ENCODE data around the gene ASL. TPM values are rescaled to one million over a fixed set of nuclear protein-coding genes. Genes with fewer than 3 reads are reported as not detected.
"Not testable (repeated sequence)": the region's sequence is repeated elsewhere in the genome, so short reads cannot be mapped to it uniquely, and the experiment has no call there.

The ASL gene
- total RNA-seq, 1 experiment from 2014 or later, result 56.5 TPM

GRCh38 chr7:66047426-66047825 is 28.2 kb upstream of the ASL start:
- intact Hi-C loops (cut with micrococcal nuclease), result no loop called here
- peak; percentile 93 for DNase-seq (ENCODE audit: unreplicated experiment)
- peaks cover 13% of the 10 kb centered on the region for H3K4me1 Mint-ChIP-seq (ENCODE audit: insufficient read depth, unreplicated experiment)
- H3K36me3 Mint-ChIP-seq (ENCODE audit: insufficient read depth, unreplicated experiment), result no peaks in the 10 kb centered on the region
- ChIA-PET POLR2A (interaction anchor here (0.8 to 2.2 kb wide), 8 partner anchors 11 to 297 kb away, joined by 3 to 10 read pairs (median 4); partner anchors contain the start of genes ASL and CRCP), CTCF (interaction anchor here (0.6 to 3.3 kb wide), 5 partner anchors 11 to 56 kb away, joined by 3 to 15 read pairs (median 5); no protein-coding TSS in a partner anchor)
- no peaks in the 10 kb centered on the region for H3K9me3 Mint-ChIP-seq (ENCODE audit: unreplicated experiment)
- no peaks in the 10 kb centered on the region for H3K27me3 Mint-ChIP-seq (ENCODE audit: insufficient read depth, unreplicated experiment)
- H3K4me3 Mint-ChIP-seq (ENCODE audit: unreplicated experiment), result no peak overlapping the region
- peak overlapping the region; percentile 73 for H3K27ac Mint-ChIP-seq (ENCODE audit: low read depth, unreplicated experiment)
- TF ChIP-seq CTCF (IDR thresholded peaks at IDR 0.05; ENCODE audit: unreplicated experiment), result no peak
- no TSS peak for BruUV-seq (replicated peaks)

GRCh38 chr7:66049886-66050285 is 25.7 kb upstream of the ASL start:
- H3K4me3 Mint-ChIP-seq (ENCODE audit: unreplicated experiment); H3K27ac Mint-ChIP-seq (ENCODE audit: low read depth, unreplicated experiment); H3K9me3 Mint-ChIP-seq (ENCODE audit: unreplicated experiment); H3K27me3 Mint-ChIP-seq (ENCODE audit: insufficient read depth, unreplicated experiment); H3K36me3 Mint-ChIP-seq (ENCODE audit: insufficient read depth, unreplicated experiment); BruUV-seq (replicated peaks); DNase-seq (ENCODE audit: unreplicated experiment); intact Hi-C loops (cut with micrococcal nuclease): not testable (repeated sequence)
- ChIA-PET POLR2A (interaction anchor here (0.6 to 0.7 kb wide), 4 partner anchors 27 to 1384 kb away, joined by 3 read pairs; no protein-coding TSS in a partner anchor), CTCF (interaction anchor here (0.6 to 1.2 kb wide), 6 partner anchors 15 to 97 kb away, joined by 3 to 8 read pairs (median 4); no protein-coding TSS in a partner anchor)
- H3K4me1 Mint-ChIP-seq (ENCODE audit: insufficient read depth, unreplicated experiment), result peaks cover 18% of the 10 kb centered on the region
- TF ChIP-seq CTCF (IDR thresholded peaks at IDR 0.05; ENCODE audit: unreplicated experiment), result peak; percentile 6

GRCh38 chr7:66050337-66050957 is 25.2 kb upstream of the ASL start:
- no peak for TF ChIP-seq CTCF (IDR thresholded peaks at IDR 0.05; ENCODE audit: unreplicated experiment)
- POLR2A ChIA-PET, result interaction anchor here (0.6 to 1.7 kb wide), 5 partner anchors 21 to 1385 kb away, joined by 3 to 10 read pairs (median 3); no protein-coding TSS in a partner anchor
- Mint-ChIP-seq H3K4me3 (ENCODE audit: unreplicated experiment) (no peak overlapping the region), H3K36me3 (ENCODE audit: insufficient read depth, unreplicated experiment) (no peaks in the 10 kb centered on the region), H3K27ac (ENCODE audit: low read depth, unreplicated experiment) (peak overlapping the region; percentile 51), H3K27me3 (ENCODE audit: insufficient read depth, unreplicated experiment) (no peaks in the 10 kb centered on the region), H3K9me3 (ENCODE audit: unreplicated experiment) (no peaks in the 10 kb centered on the region), H3K4me1 (ENCODE audit: insufficient read depth, unreplicated experiment) (peaks cover 23% of the 10 kb centered on the region)
- no TSS peak for BruUV-seq (replicated peaks)
- DNase-seq (ENCODE audit: unreplicated experiment), result no peak
- intact Hi-C loops (cut with micrococcal nuclease), result no loop called here
- CTCF ChIA-PET, result interaction anchor here (0.6 to 1.2 kb wide), 4 partner anchors 18 to 96 kb away, joined by 3 to 8 read pairs (median 4); no protein-coding TSS in a partner anchor

- Mint-ChIP-seq H3K27ac (ENCODE audit: low read depth, unreplicated experiment) (peak overlapping the region; percentile 51), H3K27me3 (ENCODE audit: insufficient read depth, unreplicated experiment) (no peaks in the 10 kb centered on the region), H3K36me3 (ENCODE audit: insufficient read depth, unreplicated experiment) (no peaks in the 10 kb centered on the region), H3K4me3 (ENCODE audit: unreplicated experiment) (no peak overlapping the region), H3K4me1 (ENCODE audit: insufficient read depth, unreplicated experiment) (peaks cover 29% of the 10 kb centered on the region), H3K9me3 (ENCODE audit: unreplicated experiment) (no peaks in the 10 kb centered on the region)
- peak; percentile 99 for DNase-seq (ENCODE audit: unreplicated experiment)
- TF ChIP-seq CTCF (IDR thresholded peaks at IDR 0.05; ENCODE audit: unreplicated experiment), result no peak
- CTCF ChIA-PET, result interaction anchor here (0.6 to 0.9 kb wide), 3 partner anchors 13 to 218 kb away, joined by 3 read pairs; no protein-coding TSS in a partner anchor
- POLR2A ChIA-PET, result interaction anchor here (1.2 to 1.9 kb wide), 4 partner anchors 20 to 442 kb away, joined by 5 to 10 read pairs (median 6); partner anchors contain the start of gene ASL
- BruUV-seq (replicated peaks), result no TSS peak
- intact Hi-C loops (cut with micrococcal nuclease), result no loop called here
Measured at GRCh38 chr7:66050990-66051448, 24.6 kb upstream of the ASL start.

Data from MCF 10A (cell line).